Spleen (tissue), 11 donors: ENCODE results near the gene XRCC4. TPM values are rescaled to one million over a fixed set of nuclear protein-coding genes. Genes with fewer than 3 reads are reported as not detected.

Experiments used
- DNase-seq: peaks from one replicate; pipeline ENCODE4 v3.0.0-alpha.2; 2020
- H3K27ac ChIP-seq, 8 donors: fragments of 200-600 bp; sonication (generic) in 7 of 8; 1 replicate in 4 of 8; 2 replicates in 4 of 8; pipeline versions ENCODE4 v1.5.0 to v1.8.0; 2016 to 2021; ENCODE audit warnings: inconsistent platforms in 4 of 8, mild to moderate bottlenecking in 4 of 8, moderate library complexity in 1 of 8
- H3K27me3 ChIP-seq, 7 donors: fragments of 200-600 bp; sonication (generic) in 6 of 7; replicated peaks in 1 of 7; 1 replicate in 4 of 7; 2 replicates in 3 of 7; pipeline versions ENCODE4 v1.5.0 to v1.8.0; 2016 to 2021; ENCODE audit warnings: inconsistent platforms in 3 of 7, mild to moderate bottlenecking in 1 of 7
- H3K36me3 ChIP-seq, 6 donors: fragments of 200-600 bp; sonication (generic) in 5 of 6; 1 replicate in 4 of 6; 2 replicates in 2 of 6; pipeline versions ENCODE4 v1.5.0 to v1.8.0; 2016 to 2021; ENCODE audit warnings: inconsistent platforms in 2 of 6
- H3K4me1 ChIP-seq, 6 donors: fragments of 200-600 bp; sonication (generic) in 5 of 6; 1 replicate in 3 of 6; 2 replicates in 3 of 6; pipeline versions ENCODE4 v1.5.0 to v1.8.0; 2016 to 2021; ENCODE audit warnings: inconsistent platforms in 3 of 6
- H3K4me3 ChIP-seq, 8 donors: fragments of 200-600 bp; sonication (generic) in 7 of 8; 1 replicate in 4 of 8; 2 replicates in 4 of 8; pipeline versions ENCODE4 v1.5.0 to v1.8.0; 2016 to 2021; ENCODE audit warnings: inconsistent platforms in 4 of 8, mild to moderate bottlenecking in 4 of 8, moderate library complexity in 2 of 8
- H3K9me3 ChIP-seq, 8 donors: fragments of 200-600 bp; sonication (generic) in 7 of 8; 1 replicate in 4 of 8; 2 replicates in 4 of 8; pipeline versions ENCODE4 v1.5.0 to v1.8.0; 2016 to 2021; ENCODE audit warnings: inconsistent platforms in 4 of 8
- CTCF ChIP-seq, 11 experiments: fragments of 200-600 bp in 7 of 11; fragments of 450-650 bp in 4 of 11; sonication (generic) in 4 of 11; IDR thresholded peaks in 8 of 11; conservative IDR thresholded peaks in 3 of 11; 1 replicate in 7 of 11; 2 replicates in 4 of 11; pipeline versions ENCODE4 v1.4.0 to v1.8.0; 2016 to 2021; ENCODE audit warnings: antibody characterized with exemption in 11 of 11, inconsistent platforms in 4 of 11, mild to moderate bottlenecking in 1 of 11
- POLR2A ChIP-seq, 3 donors: fragments of 450-650 bp; IDR thresholded peaks; one replicate each; pipeline ENCODE4 v1.5.1; 2017; ENCODE audit warnings: antibody characterized with exemption in 3 of 3, mild to moderate bottlenecking in 1 of 3
- POLR2AphosphoS5 ChIP-seq, 3 donors: sonication (generic); formaldehyde crosslinking; IDR thresholded peaks; one replicate each; pipeline ENCODE4 v1.5.1; 2017; ENCODE audit warnings: antibody characterized with exemption in 3 of 3
- WGBS, 5 donors: extraction: QIAGEN DNeasy Blood & Tissue Kit in 3 of 5; methylation state at CpG; one replicate each; pipeline versions ENCODE4 v1.1.5 to v1.1.7; 2013 to 2018; 5-methylcytosine and 5-hydroxymethylcytosine counted together
- intact Hi-C: fragments of 100-400 bp; cut with DNase I; formaldehyde crosslinking; loops from one replicate; pipeline ENCODE4 v1.15.0; 2023; ENCODE audit warnings: low total_unique reads
- polyA plus RNA-seq, 3 donors: library from polyadenylated mRNA; stranded (reverse); fragments of 200-250 nt; gene quantifications; one replicate each; pipeline ENCODE4 v1.2.1, GENCODE V29; 2013
- total RNA-seq, 7 donors: library from RNA; depleted of rRNA in 3 of 7; stranded (reverse); fragments of >200 nt in 3 of 7; fragmentation: NEBNext Ultra II Directional in 4 of 7; extraction: Animal tissue kit (Norgen Biotek cat#: 25700) in 4 of 7; gene quantifications; one replicate each; pipeline versions ENCODE4 v1.1.0 to v1.2.1, GENCODE V29; 2016 to 2021
- donor health status: healthy with polysubstance abuse.
- donor health status: DM: no; HTN: no; CAD: no; lungs with moderate emphysema.
- donor health status: DM: no; HTN: no; CAD: no.
- donor health status: Bipolar disorder and iron deficiency.
- donor health status: healthy.
- donor health status: DM: no; HTN: no; CAD: no.
- donor health status: DM: yes; HTN: yes; CAD: no.

XRCC4 gene
- total and polyA plus RNA-seq, 10 donors: 4.3 to 14.5 (median 9.6) TPM

DNA sequence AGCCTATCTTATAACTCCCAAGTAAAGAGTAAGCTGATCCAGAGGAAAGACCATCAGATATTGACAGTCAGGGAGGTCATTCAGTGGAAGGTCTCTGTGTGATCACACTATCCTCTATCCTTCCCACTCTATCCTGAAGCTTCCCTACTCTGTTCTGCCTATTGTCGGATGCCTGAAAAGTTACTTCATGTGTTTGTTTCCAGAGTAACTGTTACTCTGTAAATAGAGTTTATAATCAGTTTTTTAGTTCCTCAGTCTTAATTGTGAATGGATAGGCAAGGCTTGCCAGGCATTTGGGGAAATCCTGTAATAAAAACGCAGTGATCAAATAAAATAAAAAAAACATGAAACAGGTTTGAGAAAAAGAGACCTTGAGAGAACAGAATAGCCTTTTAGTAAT lies 79.8 kb downstream of the XRCC4 start:
- 62 to 79% (median 76%) methylated on average over 2 of the region's 2 CpGs for whole genome bisulfite sequencing, 5 donors
- no peak for DNase-seq

DNA sequence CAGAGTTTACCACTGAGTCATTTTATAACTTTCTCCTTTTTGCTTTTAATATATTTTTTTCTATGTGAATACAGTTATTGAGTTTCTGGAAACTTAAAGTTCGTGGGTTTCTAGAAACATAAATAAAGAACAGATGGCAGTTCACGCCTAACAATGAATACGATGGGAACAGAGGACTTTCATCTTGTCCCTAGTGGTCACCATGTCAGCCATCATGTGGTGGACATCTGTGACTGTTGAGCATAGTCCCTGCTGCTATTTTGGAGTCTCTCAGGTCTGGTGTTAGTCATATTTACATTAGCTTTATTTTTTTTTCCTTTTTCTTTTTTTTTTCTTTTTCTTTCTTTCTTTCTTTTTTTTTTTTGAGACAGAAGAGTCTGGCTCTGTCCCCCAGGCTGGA lies 85.3 kb downstream of the XRCC4 start:
- intact Hi-C loops: no loop called here
- Histone ChIP-seq H3K9me3 (no peaks in the 10 kb centered on the region), H3K36me3 (no peaks in the 10 kb centered on the region), H3K27me3 (no peaks in the 10 kb centered on the region), H3K4me3 (no peak overlapping the region), H3K27ac (no peak overlapping the region), H3K4me1 (no peaks in the 10 kb centered on the region)
- 58 to 77% (median 63%) methylated on average over 3 of the region's 3 CpGs for WGBS, 5 donors
- no peak for TF ChIP-seq POLR2AphosphoS5 (IDR thresholded peaks at IDR 0.05)
- no peak for TF ChIP-seq CTCF (IDR thresholded peaks at IDR 0.05 in 8 of 11, conservative IDR thresholded peaks at IDR 0.05 in 3 of 11)
- TF ChIP-seq POLR2A (IDR thresholded peaks at IDR 0.05): no peak
- no peak for DNase-seq

More for the DNA sequence above, 79.8 kb downstream of the XRCC4 start:
- Histone ChIP-seq H3K27ac (no peak overlapping the region), H3K36me3 (no peaks in the 10 kb centered on the region), H3K9me3 (no peaks in the 10 kb centered on the region), H3K4me3 (no peak overlapping the region), H3K4me1 (no peaks in the 10 kb centered on the region), H3K27me3 (no peaks in the 10 kb centered on the region)
- TF ChIP-seq POLR2AphosphoS5 (IDR thresholded peaks at IDR 0.05) (no peak), POLR2A (IDR thresholded peaks at IDR 0.05) (no peak), CTCF (IDR thresholded peaks at IDR 0.05 in 8 of 11, conservative IDR thresholded peaks at IDR 0.05 in 3 of 11) (no peak)
- intact Hi-C loops: no loop called here

- Histone ChIP-seq H3K27ac (no peak overlapping the region), H3K36me3 (no peaks in the 10 kb centered on the region), H3K4me3 (no peak overlapping the region), H3K27me3 (no peaks in the 10 kb centered on the region), H3K9me3 (no peaks in the 10 kb centered on the region), H3K4me1 (no peaks in the 10 kb centered on the region)
- intact Hi-C loops: no loop called here
- TF ChIP-seq CTCF (IDR thresholded peaks at IDR 0.05 in 8 of 11, conservative IDR thresholded peaks at IDR 0.05 in 3 of 11) (no peak), POLR2A (IDR thresholded peaks at IDR 0.05) (no peak), POLR2AphosphoS5 (IDR thresholded peaks at IDR 0.05) (no peak)
- DNase-seq: no peak
These were observed 90.2 kb downstream of the XRCC4 start for GRCh38 chr5:83167538-83167937.

GRCh38 chr5:83169571-83170337 lies 92.4 kb downstream of the XRCC4 start:
- no peaks in the 10 kb centered on the region for H3K27me3 ChIP-seq
- intact Hi-C loops: no loop called here

More at GRCh38 chr5:83169571-83170337, 92.4 kb downstream of the XRCC4 start:
- TF ChIP-seq POLR2A (IDR thresholded peaks at IDR 0.05) (no peak), CTCF (IDR thresholded peaks at IDR 0.05 in 8 of 11, conservative IDR thresholded peaks at IDR 0.05 in 3 of 11) (no peak), POLR2AphosphoS5 (IDR thresholded peaks at IDR 0.05) (no peak)
- H3K27ac ChIP-seq: no peak overlapping the region
- H3K36me3 ChIP-seq: no peaks in the 10 kb centered on the region
- WGBS, 5 donors: 89 to 97% (median 90%) methylated on average over 2 of the region's 2 CpGs
- H3K4me1 ChIP-seq: no peaks in the 10 kb centered on the region
- no peaks in the 10 kb centered on the region for H3K9me3 ChIP-seq
- DNase-seq: no peak
- H3K4me3 ChIP-seq: no peak overlapping the region
